COLO829 (cell line): ENCODE data around the gene PKNOX2.

Experiments
- DNase-seq: peaks from one replicate; pipeline ENCODE4 v3.0.0; 2012; ENCODE audit warnings: low spot score

The PKNOX2 gene

DNA sequence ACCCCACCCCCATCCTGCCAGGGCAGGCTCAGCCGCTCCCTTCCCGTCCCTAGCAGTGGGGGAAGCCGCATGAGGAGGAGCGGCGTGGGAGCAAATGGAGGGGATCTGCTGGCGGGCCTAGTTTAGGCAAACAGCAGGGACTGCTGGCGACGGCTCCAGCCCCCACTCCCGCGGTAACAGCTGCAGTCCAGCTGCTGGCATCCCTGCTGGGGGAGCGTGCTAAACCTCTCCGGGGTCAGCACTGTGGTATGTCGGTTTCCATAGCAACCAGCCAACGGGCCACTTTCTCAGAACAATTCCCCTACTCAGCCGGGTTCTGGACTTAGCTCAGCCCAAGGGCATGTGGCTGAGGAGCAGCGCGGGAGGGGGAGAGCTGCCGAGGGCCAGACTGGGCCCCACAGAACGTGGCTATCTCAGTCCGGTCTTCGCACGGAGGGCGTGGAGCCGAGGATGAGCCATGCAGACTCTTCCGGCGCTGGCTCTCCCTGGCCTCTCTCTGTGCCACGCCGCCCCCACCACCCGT, 98.8 kb downstream of the PKNOX2 start:
- DNase-seq = peak; percentile 94

DNA sequence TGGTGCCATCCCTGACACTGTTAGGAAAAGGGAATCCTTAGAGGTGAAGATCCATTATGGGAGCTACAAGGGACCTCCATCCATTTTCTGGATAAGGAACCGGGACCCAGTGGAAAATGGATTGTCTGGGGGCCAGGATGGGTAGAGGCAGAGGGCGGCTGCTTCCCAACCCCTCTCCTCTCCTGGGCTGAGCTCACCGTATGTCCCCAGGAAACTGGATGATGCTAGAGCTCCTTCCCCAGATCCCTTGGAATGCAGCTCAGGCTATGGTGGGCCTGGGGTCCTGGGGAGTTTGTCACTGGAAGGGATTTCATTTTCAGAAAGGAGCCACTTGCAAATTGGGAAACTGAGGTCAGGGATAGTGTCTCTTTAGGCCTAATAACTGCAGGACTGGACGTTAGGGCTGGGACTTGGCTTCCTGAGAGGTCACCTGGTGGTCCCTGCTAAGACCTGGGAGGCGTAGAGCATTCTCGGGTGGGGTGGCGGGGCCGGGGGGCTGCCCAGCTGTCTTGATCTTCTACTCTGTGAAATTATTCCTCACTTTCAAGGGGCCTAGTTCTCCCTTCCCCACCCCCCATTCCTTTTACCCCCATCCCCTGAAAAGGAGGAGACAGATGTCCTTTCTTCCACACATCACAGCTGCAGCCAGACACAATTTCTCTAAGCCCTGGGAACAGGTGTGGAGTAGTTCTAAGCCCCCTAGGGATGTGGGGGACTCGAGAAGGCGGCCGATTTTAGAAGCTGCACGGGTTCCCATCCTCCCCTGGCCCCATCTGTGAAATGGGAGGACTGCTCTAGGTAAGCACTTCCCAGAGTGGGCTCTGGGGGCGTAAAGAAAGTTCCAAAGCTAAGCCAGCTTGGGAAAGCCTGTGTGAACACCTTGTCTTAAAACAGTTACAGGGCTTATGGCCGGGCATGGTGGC, 99.8 kb downstream of the PKNOX2 start:
- DNase-seq = no peak

DNA sequence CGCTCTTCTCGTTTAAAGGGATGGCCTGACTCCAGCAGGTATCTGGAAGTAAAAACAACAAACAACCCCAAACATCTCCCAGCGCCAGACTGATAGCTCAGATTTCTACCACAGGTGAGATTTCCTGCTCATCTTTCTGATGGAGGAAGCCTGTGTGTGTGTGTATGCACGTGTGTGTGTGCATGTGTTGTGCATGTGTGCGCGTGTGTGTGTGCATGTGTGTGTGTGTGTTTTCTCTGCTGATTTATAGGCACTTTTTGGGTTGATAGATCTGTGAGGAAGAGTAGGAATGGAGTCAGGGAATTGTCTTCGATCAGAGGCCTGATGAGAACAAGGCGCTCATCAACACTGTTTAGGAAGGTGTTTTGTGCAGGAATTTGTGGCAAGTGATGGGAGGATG, 103.0 kb downstream of the PKNOX2 start:
- DNase-seq = no peak

DNA sequence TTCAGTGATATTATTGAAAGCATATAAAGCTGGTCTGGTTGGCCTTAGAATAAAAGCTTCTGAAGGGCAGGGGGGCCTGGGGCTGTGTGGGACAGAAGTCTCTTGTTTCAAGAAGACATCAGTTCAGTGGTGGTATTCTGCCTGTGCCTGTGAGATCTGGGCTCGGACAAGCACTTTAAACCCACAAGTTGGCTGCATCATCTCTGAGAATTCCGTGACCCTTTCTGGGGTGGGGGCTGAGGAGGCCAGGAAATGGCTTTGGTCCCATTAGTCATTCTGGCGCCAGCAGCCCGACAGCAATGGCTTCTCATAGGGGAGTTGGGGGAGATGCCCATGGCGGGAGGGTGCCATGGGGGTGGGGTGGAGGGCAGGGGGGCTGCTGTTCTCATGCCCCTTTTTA, 104.1 kb downstream of the PKNOX2 start:
- DNase-seq = no peak

DNA sequence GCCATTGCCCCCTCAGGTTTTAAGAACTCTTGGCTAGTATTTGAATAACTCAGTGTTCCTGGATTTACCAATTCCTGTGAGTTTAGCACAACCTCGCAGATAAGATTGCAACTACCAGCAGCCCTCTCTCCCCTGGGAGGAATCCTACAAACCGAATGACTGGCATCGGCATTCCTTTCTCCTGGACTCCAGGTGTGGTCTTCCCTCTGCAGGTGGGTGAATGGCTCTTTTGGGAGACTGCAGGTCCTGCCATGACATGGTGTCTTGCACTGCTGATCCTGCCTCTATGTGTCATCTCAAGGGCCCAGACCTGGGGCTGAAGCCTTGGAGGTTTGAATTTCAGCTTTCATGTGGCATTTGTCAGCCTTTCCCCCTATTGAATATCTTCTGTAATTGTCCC, 105.6 kb downstream of the PKNOX2 start:
- DNase-seq = no peak

DNA sequence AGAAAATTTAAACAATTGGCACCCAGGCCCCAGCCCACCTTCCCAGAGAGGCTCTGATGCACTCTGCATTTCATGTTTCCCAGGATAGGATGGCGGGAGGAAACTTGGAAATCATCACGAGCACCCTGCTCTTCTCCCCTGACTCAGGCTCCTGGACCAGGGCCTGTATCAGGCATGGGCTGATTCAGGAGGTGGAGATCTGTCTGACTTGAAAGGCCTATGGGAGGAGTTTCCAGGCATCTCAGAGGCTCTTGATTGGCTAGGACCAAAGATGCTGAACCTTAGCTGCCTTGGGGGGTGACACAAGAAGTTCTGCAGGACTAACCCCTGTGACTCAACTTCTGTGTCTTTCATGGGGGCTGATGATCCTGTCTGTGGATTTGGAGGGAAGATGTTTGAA, 106.2 kb downstream of the PKNOX2 start:
- DNase-seq = no peak

DNA sequence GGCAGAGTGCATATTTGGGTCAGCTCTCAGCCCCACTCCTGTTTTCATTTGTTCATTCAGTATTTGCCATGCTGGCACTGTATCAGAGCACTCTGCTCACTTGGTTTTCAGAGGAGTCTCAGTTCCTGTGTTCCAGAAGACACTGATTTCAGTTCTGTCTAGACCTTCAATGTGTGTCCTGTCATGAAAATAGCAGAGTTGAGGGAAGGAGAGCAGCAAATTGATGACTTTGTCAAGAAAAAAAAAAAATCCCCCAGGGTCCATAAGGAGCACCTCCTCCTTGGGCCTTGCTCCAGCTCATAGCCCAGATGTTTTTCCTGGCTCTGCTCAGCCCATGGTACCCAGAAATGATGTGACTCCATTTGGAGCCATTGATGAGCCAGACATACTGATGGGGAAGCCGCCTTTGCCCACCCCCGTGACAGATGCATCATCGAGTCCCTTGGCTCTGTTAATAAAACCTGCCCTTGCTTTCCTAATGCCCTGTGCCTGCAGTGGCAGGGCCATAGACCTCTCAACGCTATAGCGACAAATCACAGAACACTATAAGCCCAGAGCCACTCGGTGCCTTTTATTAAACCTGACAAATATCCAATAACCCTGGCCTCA, 107.0 kb downstream of the PKNOX2 start:
- DNase-seq = no peak

DNA sequence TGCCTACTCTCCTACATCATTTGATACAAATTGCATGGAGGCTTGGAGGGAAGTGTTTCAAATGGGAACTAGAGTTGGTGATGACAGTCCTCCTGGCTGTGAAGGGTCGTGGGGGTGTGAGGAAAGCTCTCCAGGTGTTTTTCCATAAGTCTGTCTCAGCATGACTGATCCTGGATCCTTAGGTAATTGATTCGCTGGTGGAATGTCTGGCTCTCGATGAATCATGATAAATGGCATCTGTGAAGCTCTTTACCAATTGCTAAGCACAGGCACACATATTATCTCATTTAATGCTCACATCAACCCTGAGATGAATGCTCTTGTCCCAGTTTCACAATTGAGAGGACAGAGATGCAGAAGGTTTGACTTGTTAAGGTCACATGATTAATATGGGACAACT, 107.5 kb downstream of the PKNOX2 start:
- DNase-seq = no peak

DNA sequence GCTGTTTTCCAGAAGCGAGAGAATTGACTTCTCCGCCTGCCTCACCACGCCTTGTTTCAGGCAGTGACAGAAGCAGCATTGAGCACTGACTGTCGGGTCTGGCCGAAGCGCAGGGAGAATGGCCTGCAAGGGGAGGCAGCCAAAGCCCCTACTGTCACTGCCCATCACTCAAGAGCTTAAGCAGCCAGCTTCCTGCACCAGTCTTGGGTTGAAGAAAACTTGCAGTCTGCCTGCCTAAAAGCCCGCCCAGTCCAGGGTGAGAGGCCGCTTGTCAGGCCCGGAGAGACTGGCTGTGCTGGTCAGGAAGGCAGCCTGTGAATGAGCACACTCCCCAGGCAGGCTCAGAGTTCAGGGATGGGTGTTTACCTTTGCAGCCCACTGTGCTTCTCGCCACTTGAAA, 108.3 kb downstream of the PKNOX2 start:
- DNase-seq = no peak

DNA sequence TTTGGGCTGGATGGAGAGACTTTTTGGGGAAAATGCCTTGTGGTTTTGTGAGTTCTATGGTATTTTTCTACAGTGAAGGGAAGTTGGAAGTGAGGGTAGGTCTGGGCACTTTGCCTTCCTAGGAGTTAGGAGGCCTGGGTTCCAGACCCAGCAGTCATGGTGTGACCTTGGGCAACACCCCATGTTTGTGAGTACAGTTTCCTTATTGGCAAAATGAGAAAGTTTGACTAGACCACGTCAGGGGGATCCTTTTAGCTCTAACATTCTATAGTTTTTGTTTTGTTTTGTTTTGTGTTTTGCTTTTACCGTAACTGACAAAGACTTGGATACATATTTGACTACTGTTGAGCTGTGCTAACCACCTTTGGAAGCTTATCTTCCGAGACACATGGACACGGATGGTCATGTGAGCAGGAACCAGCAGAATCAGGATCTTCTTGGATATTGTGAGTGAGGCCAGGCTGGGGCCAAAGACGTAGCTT, 109.0 kb downstream of the PKNOX2 start:
- DNase-seq = no peak

DNA sequence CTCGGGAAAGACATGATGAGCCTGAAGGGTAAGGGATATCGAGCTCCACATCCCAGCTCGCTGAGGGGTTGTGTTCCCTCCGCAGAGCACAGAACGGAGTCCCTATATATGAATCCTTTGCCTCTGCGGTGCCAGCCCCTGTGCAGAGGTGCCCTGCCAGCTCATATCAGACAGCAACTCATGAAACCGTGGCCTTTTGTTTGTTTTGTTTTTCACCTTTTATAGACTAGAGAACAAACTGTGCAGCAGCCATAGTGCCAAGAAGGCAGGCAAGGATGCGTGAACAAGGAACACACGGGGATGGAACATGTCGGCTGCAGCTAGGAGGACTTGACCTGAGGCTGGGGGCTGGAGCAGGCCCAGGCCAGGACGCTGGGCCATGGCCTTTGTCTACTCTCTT, 109.8 kb downstream of the PKNOX2 start:
- DNase-seq = no peak

DNA sequence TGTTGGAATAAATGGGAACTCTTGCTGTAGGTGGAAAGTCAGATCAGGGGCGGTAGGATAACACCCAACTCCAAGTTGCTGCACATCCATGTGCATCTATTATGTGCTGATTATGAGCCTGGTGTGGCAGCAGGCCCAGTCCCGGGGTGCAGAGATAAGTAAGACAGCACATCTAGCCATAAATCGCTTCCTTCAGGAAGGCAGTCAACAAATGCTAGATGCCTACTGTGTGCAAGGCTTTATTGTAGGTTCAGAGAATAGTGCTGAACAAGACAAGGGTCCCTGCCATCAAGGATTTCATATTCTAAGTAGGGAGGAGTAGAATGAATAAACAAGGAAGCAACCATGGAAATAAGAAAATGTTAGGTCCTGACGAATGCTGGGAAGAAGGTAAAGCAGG, 110.2 kb downstream of the PKNOX2 start:
- no peak for DNase-seq

DNA sequence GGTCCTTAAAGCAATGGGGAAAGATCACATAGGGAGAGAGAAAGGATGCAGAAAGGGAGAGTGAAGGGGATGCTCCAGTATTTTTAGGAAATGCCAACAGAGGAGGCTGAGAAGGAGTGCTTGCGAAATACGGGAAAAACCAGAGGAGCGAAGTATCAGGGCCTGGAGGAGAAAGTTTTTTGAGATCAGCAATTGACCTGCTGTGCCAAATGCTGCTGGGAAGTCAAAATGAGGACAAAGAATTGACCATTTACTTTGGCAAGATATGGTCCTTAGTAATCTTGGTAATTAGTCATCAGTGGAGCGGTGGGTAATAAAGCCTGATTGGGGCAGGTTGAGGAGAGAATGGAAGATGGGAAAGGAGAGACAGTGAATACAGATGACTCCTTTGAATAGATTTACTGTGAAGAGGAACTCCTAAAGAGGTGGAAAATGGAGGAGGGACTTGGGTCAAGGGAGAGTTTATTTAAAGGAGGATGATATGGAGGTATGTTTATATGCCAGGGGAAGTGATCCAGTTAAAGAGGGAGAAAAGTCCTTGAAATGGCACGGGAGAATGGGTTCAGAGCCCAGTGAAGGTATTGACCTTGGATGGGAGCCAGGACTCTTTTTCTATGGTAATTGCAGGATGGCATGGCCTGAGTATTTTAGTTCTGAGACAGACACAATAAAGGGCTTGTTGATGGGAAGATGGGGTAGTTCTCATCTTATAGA, 111.5 kb downstream of the PKNOX2 start:
- peak; percentile 43 for DNase-seq

DNA sequence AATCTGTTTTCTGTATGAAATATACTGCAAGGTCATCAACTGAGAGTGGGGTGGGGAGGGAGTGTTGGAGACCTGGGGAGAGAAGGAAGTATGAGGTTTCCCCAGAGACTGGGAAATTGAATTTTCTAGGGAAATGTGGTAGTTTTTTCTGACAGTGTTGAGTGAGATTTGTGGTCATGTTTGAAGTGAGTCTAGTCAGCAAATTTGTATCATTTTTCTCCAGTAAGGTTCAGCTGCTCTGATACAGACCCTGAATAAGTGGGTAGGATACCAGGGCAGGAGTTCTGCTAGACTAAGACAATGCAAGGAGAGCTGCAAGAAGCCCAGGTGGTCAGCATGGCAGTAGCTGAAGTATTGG, 112.0 kb downstream of the PKNOX2 start:
- DNase-seq = no peak

DNA sequence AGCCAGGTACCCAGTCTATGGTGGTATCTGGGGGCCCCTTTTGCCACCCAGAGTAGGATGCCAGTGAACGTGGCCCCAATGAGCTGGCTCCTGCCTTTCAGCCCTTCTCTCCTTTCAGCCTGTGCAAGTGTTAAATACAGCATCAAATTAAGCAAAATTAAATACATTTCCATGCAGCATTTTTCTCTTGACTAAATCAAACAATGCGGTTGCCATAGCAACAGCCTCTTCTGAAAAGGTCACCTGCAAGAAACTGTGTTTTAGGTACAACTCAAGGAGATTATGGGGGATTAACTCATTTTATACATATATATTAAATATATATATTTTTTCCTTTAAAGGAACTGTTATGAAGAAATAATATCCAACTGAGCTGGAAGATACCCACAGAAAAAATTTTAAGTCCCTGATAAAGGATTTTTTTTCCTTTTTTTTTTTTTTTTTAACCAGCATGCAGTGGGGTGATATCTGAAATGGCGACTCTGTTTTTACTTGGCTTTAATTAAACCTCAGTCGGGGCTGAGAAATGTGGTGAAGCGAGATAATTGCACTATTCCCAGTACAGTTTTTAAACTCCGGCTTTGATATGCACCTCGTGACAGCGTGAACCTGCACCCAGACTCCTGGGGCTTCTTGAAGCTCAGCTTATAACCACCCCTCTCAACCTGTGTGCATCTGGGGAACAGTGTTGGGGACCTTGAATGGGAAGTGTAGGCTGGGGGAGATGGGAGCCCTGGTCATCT, 115.3 kb downstream of the PKNOX2 start:
- no peak for DNase-seq

DNA sequence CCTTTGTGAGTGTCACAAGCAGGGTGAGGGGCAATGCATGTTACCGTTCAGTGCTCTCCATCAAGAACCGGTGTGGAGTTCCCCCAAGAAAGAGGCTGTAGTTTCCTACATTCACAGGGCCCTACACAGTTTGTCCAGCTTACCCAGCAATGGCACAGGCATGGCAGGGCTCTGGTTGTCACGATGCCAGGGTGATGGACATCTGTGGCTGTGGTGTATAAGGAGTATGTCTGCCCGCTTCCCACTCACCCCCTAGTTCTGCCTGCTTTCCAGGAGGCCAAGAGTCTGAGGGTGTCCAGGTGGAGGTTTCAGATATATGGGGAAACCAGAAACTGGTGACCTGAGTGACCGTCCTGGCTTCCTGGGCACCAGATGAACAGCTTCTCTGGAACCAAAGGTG, 116.1 kb downstream of the PKNOX2 start:
- no peak for DNase-seq

DNA sequence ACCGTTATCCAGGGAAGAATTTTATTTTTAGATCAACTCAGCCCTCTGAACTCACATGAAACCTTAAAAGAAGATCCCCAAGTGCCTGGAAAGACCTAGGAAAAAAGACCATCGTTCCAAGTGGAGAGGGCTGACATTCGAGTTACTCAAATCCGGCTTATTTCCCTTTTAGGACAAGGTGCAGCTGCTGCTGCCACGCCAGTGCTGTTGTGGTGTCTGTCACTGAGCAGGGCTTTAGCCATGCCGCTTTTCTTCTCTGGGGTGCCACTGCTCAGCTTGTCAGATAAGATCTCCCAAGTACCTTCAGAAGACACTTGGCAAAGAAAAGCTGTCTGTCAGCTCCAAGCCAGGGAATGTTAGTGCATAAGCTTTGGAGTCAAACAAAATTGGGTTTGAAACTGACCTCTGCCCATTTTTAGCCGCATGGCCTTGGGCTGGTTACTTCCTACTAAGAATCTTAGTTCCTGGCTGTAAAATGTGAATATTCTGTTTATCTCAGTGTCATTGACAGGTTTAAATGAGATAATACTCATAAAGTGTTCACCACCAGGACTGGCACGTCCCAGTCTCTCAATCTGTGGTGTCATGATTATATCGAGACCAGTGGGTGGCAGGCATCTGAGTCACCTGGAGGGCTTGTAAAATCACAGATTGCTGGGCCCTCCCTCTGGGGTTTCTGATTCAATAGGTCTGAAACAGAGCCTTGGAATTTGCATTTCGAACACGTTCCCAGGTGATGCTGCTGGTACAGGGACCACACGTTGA, 117.5 kb downstream of the PKNOX2 start:
- DNase-seq = no peak

DNA sequence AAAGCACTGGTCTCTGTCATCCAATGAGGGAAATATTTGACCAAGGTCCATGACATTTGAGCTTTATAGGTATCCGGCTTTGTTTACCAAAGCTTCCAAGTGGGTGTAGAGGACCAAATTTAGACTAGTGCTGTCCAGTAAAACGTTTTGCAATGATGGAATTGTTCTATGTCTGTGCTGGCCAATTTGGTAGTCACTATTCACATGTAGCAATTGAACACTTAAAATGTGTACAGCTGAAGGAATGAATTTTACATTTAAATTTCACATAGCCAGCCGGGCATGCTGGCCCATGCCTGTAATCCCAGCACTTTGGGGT, 118.0 kb downstream of the PKNOX2 start:
- DNase-seq = no peak

DNA sequence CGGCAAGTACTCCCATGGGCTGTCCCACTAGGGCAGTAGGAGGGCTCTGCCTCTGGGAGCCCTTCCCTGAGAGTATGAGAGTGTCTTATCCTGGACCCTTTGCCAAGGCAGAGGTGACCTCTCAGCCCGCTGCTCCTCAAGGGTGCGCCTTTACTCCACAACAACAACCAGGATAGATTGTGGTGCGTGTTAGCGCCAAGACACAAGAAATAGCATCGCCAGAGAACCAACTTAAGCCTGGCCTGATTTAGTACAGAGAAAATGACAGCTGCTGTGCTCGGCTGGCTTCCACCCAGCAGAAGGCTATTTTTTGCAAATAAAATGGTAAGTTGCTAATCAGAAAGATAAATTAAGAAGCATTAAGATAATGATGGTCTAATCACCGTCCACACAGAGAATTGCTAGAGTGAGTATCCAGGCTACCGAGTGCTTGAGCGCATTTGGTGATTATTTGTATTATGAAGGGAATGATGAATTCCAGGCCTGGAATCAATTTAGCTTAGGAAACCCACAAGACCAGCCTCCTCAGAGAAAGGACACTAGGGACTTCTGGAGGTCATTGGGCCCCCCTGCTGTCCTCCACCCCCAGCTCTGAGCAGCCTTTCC, 119.8 kb downstream of the PKNOX2 start:
- DNase-seq = no peak

DNA sequence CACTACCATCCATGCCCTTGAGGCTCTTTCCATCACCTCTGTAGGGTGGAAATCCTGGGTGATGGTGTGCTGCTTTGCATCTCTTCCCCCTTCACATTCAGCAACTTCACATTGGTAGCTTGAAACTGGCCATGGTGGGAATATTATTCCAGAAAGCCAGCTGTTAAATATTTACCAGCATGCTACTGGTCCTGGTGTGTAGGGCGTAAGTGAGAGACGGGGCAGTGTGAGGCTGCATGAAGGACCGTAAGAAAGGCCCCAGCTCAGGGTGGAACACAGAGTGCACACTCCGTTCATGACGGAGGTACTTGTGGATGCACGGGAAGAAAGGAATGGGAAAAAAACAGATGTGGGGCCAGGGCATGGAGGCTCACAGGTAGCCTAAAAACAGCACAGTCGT, 121.3 kb downstream of the PKNOX2 start:
- DNase-seq = no peak

DNA sequence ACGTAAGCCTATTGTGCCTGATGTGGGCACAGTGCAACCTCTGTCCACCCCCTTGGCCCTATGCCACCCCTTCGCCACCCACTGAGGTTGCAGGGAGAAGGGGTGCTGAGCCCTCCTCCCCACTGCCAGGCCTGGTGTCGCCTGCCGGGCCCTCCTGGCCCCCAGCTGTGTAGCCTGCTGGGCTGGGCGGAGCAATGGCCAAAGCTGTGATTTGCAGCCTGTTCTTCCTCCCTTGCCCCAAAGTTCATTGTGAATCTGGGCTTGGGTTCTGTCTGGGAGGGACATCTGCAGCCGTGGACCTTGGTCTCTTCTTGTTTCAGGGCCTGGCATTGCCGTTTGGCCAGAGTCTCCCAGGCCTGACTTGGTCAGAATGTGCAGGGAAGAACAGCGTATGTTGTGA, 121.9 kb downstream of the PKNOX2 start:
- DNase-seq = no peak
